GM12878 (cell line): Measurements from ENCODE around the gene MYLK3. TPM values are rescaled to one million over a fixed set of nuclear protein-coding genes. Genes with fewer than 3 reads are reported as not detected.

Source experiments
- ATAC-seq: fragments of 200-7000 bp; cut with Tn5 transposase; 3 replicates; pipeline ENCODE4 v1.9.1; 2020; ENCODE audit warnings: mild to moderate bottlenecking, moderate library complexity
- BruUV-seq: library from RNA; stranded (reverse); fragments of 400-500 nt; replicated peaks from 2 replicates; lab custom pipeline; 2021; lab: Mats Ljungman, UMichigan
- CTCF ChIA-PET: fragments of 300-600 bp; sonication (Branson Sonifier 250); formaldehyde crosslinking; extraction: SDS; loops from one replicate; lab custom pipeline; 2021; ENCODE audit warnings: inconsistent platforms; lab: Yijun Ruan, JAX
- POLR2A ChIA-PET: fragments of 350-600 bp; formaldehyde crosslinking; extraction: SDS; loops from one replicate; lab custom pipeline; 2021; ENCODE audit warnings: inconsistent platforms; lab: Charles Lee
- RAD21 ChIA-PET: fragments of 300-600 bp; sonication (Branson Sonifier 250); formaldehyde crosslinking; loops from one replicate; lab custom pipeline; 2023; ENCODE audit warnings: antibody characterized with exemption; ENCODE audit not compliant: unreplicated experiment; lab: Charles Lee
- SMC1A ChIA-PET: fragments of 300-600 bp; sonication (Branson Sonifier 250); formaldehyde crosslinking; loops from one replicate; lab custom pipeline; 2023; ENCODE audit not compliant: unreplicated experiment, uncharacterized antibody; lab: Charles Lee
- DNase-seq: peaks from one replicate; pipeline ENCODE4 v3.0.0-alpha.2; 2011; ENCODE audit warnings: low read depth, low spot score
- FAIRE-seq: peaks from 3 replicates; lab custom pipeline; 2011; peaks lifted over from hg19 to GRCh38; lab: Jason Lieb, UNC
- H2AFZ ChIP-seq: 2 replicates; pipeline ENCODE4 v1.6.0; 2011; ENCODE audit warnings: low read depth, low read length, control low read depth; ENCODE audit not compliant: control insufficient read depth
- H3K27ac ChIP-seq: 2 replicates; pipeline ENCODE4 v1.5.1; 2011; ENCODE audit warnings: control low read depth; ENCODE audit not compliant: control insufficient read depth, insufficient read depth
- H3K27me3 ChIP-seq, 2 experiments: replicated peaks in 1 of 2; 2 replicates each; pipeline versions ENCODE4 v1.6.0 to v1.6.1; 2011; ENCODE audit warnings: low read length in 1 of 2; ENCODE audit not compliant: control insufficient read depth in 2 of 2, insufficient read depth in 2 of 2
- H3K36me3 ChIP-seq, 2 experiments: 2 replicates each; pipeline ENCODE4 v1.5.1; 2011; ENCODE audit warnings: low read length in 1 of 2; ENCODE audit not compliant: control insufficient read depth in 2 of 2, insufficient read depth in 2 of 2
- H3K4me1 ChIP-seq: 2 replicates; pipeline ENCODE4 v1.6.1; 2011; ENCODE audit warnings: mild to moderate bottlenecking, low read length, moderate library complexity, mixed read lengths; ENCODE audit not compliant: control insufficient read depth, insufficient read depth
- H3K4me2 ChIP-seq: 2 replicates; pipeline ENCODE4 v1.6.0; 2011; ENCODE audit warnings: control low read depth; ENCODE audit not compliant: control insufficient read depth, insufficient read depth
- H3K4me3 ChIP-seq: fragments of 200-600 bp; sonication (generic); 2 replicates; pipeline ENCODE4 v1.5.1; 2016
- H3K79me2 ChIP-seq: 2 replicates; pipeline ENCODE4 v1.6.0; 2011; ENCODE audit warnings: low read length; ENCODE audit not compliant: control insufficient read depth, insufficient read depth
- H3K9ac ChIP-seq: 2 replicates; pipeline ENCODE4 v1.8.0; 2011; ENCODE audit warnings: low read length, control low read depth, mixed read lengths; ENCODE audit not compliant: control insufficient read depth, insufficient read depth
- H3K9me3 ChIP-seq: replicated peaks from 3 replicates; pipeline ENCODE4 v1.5.1; 2011; ENCODE audit warnings: mild to moderate bottlenecking, low read length; ENCODE audit not compliant: control insufficient read depth, insufficient read depth
- H4K20me1 ChIP-seq: 2 replicates; pipeline ENCODE4 v1.6.0; 2011; ENCODE audit not compliant: control insufficient read depth, insufficient read depth
- BCL3 ChIP-seq: IDR thresholded peaks from 2 replicates; pipeline ENCODE4 v1.6.1; 2011; ENCODE audit warnings: borderline replicate concordance, low read depth, mild to moderate bottlenecking, moderate library complexity, low read length; ENCODE audit not compliant: insufficient read depth, poor library complexity, severe bottlenecking
- CHD2 ChIP-seq: IDR thresholded peaks from 2 replicates; pipeline ENCODE4 v1.6.1; 2011; ENCODE audit warnings: low read depth, low read length, improper control_type of control experiment, borderline replicate concordance
- FOXM1 ChIP-seq: IDR thresholded peaks from 2 replicates; pipeline ENCODE4 v1.6.1; 2012; ENCODE audit warnings: low read depth, mild to moderate bottlenecking, inconsistent platforms, low read length, moderate library complexity
- GATAD2B ChIP-seq: fragments of 450-650 bp; conservative IDR thresholded peaks from 2 replicates; pipeline ENCODE4 v1.6.1; 2017; ENCODE audit warnings: low read depth, mild to moderate bottlenecking, moderate library complexity
- HDAC2 ChIP-seq: fragments of 200-600 bp; sonication (generic); IDR thresholded peaks from 2 replicates; pipeline ENCODE4 v1.6.1; 2017
- KAT2A ChIP-seq: conservative IDR thresholded peaks from 2 replicates; pipeline ENCODE4 v1.6.1; 2011; ENCODE audit warnings: low read depth, low read length; ENCODE audit not compliant: control insufficient read depth
- MYC ChIP-seq: IDR thresholded peaks from 2 replicates; pipeline ENCODE4 v1.6.1; 2011; ENCODE audit warnings: mild to moderate bottlenecking, low read length, moderate library complexity, inconsistent platforms; ENCODE audit not compliant: insufficient read depth, insufficient replicate concordance, insufficient read length, severe bottlenecking
- SMAD5 ChIP-seq: IDR thresholded peaks from 2 replicates; pipeline ENCODE4 v1.6.1; 2016; ENCODE audit warnings: antibody characterized with exemption, low read depth
- SREBF1 ChIP-seq: IDR thresholded peaks from 2 replicates; pipeline ENCODE4 v1.6.1; 2012; ENCODE audit warnings: mild to moderate bottlenecking, low read length
- SRF ChIP-seq, 2 experiments: IDR thresholded peaks; 2 replicates each; pipeline ENCODE4 v1.6.1; 2011; ENCODE audit warnings: low read depth in 2 of 2, low read length in 2 of 2, mild to moderate bottlenecking in 1 of 2, moderate library complexity in 1 of 2
- USF2 ChIP-seq: IDR thresholded peaks from 2 replicates; pipeline ENCODE4 v1.6.1; 2011; ENCODE audit warnings: low read depth, low read length, improper control_type of control experiment, borderline replicate concordance
- ZSCAN29 ChIP-seq: fragments of 450-650 bp; IDR thresholded peaks from 2 replicates; pipeline ENCODE4 v1.6.1; 2017; ENCODE audit warnings: mild to moderate bottlenecking, moderate library complexity
- WGBS: methylation state at CpG from one replicate; pipeline ENCODE4 v1.1.6; 2016; ENCODE audit warnings: low lambda C conversion rate; ENCODE audit not compliant: insufficient replicate concordance, insufficient coverage; ENCODE audit errors: missing lambda C conversion rate; 5-methylcytosine and 5-hydroxymethylcytosine counted together
- in situ Hi-C: fragments of 300-500 bp; cut with MboI; formaldehyde crosslinking; loops from 9 replicates; pipeline ENCODE4 v1.14.3; 2018; ENCODE audit warnings: mixed read lengths
- intact Hi-C: fragments of 100-400 bp; cut with micrococcal nuclease; formaldehyde crosslinking; loops from one replicate; pipeline ENCODE4 v1.14.2; 2022; ENCODE audit not compliant: unreplicated experiment
- polyA plus RNA-seq, 11 experiments: library from polyadenylated mRNA; depleted of rRNA in 4 of 11; unstranded in 6 of 11; stranded (reverse) in 5 of 11; fragments of >200 nt; fragmentation: Nextera tagmentation in 4 of 11; fragmentation: Illumina TruSeq in 1 of 11; extraction: Ambion mirVana in 4 of 11; extraction: Trizol in 1 of 11; gene quantifications; 1 replicate in 1 of 11; 2 replicates in 10 of 11; pipeline versions ENCODE4 v1.2.1 to v1.2.3, GENCODE V29; 2011 to 2016; ENCODE audit warnings: inconsistent platforms in 2 of 11, missing spikeins in 2 of 11, low read depth in 1 of 11
- total RNA-seq, 4 experiments: library from RNA; depleted of rRNA in 3 of 4; stranded (reverse); fragments of >200 nt in 3 of 4; fragmentation: Illumina TruSeq in 1 of 4; extraction: Trizol in 1 of 4; gene quantifications; 2 replicates each; pipeline versions ENCODE4 v1.2.1 to v1.2.3, GENCODE V29; 2013 to 2021
- TF ChIP-seq, protein P1 (sequence below): fragments of 450-650 bp; IDR thresholded peaks from 2 replicates; pipeline ENCODE4 v1.6.1; 2017; ENCODE audit warnings: mild to moderate bottlenecking

MYLK3 gene
- total and polyA plus RNA-seq, 10 of the 15 experiments (the other 5 are each of a cell fraction or from before 2014, with no cell fraction given) = 0.02 to 0.46 (median 0.17) TPM

- Histone ChIP-seq H2AFZ (no peak overlapping the region), H3K4me2 (no peak overlapping the region), H3K4me3 (no peak overlapping the region), H3K79me2 (no peaks in the 10 kb centered on the region), H4K20me1 (no peaks in the 10 kb centered on the region), H3K27ac (no peak overlapping the region), H3K36me3 (no peaks in the 10 kb centered on the region), H3K27me3 (no peaks in the 10 kb centered on the region), H3K9ac (no peak overlapping the region), H3K4me1 (peaks cover 8% of the 10 kb centered on the region), H3K9me3 (no peaks in the 10 kb centered on the region)
- ChIA-PET POLR2A (no interaction called here), SMC1A (interaction anchor here (1.3 kb wide), 1 partner anchor 52 kb away, joined by 3 read pairs; no protein-coding TSS in a partner anchor), CTCF (no interaction called here), RAD21 (no interaction called here)
- no TSS peak for BruUV-seq
- DNase-seq (no peak), FAIRE-seq (no peak), ATAC-seq (no peak)
- in situ Hi-C loops = no loop called here
- WGBS = 59% methylated on average over 14 of the region's 14 CpGs
- TF ChIP-seq SRF (IDR thresholded peaks at IDR 0.05; ENCODE audit: low read depth in 2 of 2, low read length in 2 of 2) (peak in 1 of 2 experiments; percentile 10; a peak in 1 of 4 replicates), ZSCAN29 (no peak)
- intact Hi-C loops = no loop called here
Observed at GRCh38 chr16:46737621-46738214, 10.4 kb downstream of the MYLK3 start.

DNA sequence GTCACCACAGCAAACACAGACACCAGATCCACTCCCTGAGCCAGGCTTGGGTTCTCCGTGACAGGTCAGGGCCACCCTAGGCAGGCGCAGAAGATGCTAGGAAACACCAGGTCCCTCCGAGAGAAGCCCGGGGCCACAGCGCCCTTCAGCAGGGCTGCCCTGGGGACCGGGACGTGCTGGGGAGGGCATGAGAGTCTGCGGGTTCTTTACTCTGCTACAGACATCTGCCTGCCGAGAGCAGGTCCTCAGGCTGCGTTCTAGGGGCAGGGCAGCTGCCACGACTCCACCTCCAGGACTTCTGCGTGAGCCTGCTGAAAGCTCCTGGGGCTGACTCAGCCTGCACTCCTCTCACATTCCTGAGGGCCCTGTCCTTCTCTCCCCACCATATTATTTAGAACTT lies 11.4 kb downstream of the MYLK3 start:
- ChIA-PET SMC1A (interaction anchor here (1.3 kb wide), 1 partner anchor 53 kb away, joined by 3 read pairs; no protein-coding TSS in a partner anchor), POLR2A (no interaction called here), CTCF (no interaction called here), RAD21 (no interaction called here)
- Histone ChIP-seq H3K36me3 (no peaks in the 10 kb centered on the region), H3K4me2 (no peak overlapping the region), H3K4me3 (no peak overlapping the region), H3K27me3 (no peaks in the 10 kb centered on the region), H3K27ac (no peak overlapping the region), H3K4me1 (peaks cover 6% of the 10 kb centered on the region), H3K9ac (no peak overlapping the region), H3K9me3 (no peaks in the 10 kb centered on the region), H3K79me2 (no peaks in the 10 kb centered on the region), H4K20me1 (no peaks in the 10 kb centered on the region), H2AFZ (no peak overlapping the region)
- intact Hi-C loops = no loop called here
- FAIRE-seq (no peak), ATAC-seq (no peak), DNase-seq (no peak)
- in situ Hi-C loops = no loop called here
- BruUV-seq = no TSS peak
- TF ChIP-seq CHD2 (no peak), USF2 (no peak), FOXM1 (no peak), HDAC2 (no peak), SMAD5 (no peak), MYC (no peak), SREBF1 (no peak), GATAD2B (no peak), BCL3 (no peak), KAT2A (no peak)
- TF ChIP-seq, protein P1, sequence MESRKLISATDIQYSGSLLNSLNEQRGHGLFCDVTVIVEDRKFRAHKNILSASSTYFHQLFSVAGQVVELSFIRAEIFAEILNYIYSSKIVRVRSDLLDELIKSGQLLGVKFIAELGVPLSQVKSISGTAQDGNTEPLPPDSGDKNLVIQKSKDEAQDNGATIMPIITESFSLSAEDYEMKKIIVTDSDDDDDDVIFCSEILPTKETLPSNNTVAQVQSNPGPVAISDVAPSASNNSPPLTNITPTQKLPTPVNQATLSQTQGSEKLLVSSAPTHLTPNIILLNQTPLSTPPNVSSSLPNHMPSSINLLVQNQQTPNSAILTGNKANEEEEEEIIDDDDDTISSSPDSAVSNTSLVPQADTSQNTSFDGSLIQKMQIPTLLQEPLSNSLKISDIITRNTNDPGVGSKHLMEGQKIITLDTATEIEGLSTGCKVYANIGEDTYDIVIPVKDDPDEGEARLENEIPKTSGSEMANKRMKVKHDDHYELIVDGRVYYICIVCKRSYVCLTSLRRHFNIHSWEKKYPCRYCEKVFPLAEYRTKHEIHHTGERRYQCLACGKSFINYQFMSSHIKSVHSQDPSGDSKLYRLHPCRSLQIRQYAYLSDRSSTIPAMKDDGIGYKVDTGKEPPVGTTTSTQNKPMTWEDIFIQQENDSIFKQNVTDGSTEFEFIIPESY = no peak
- WGBS = 61% methylated on average over 12 of the region's 12 CpGs
